Measurements from ENCODE around the gene NPEPL1.

Gene NPEPL1

GRCh38 chr20:58760856-58761255, 68.3 kb downstream of the NPEPL1 start:
- TF ChIP-seq GATA1 (IDR thresholded peaks at IDR 0.05; ENCODE audit: low read depth, low read length) (no peak), POLR2A (IDR thresholded peaks at IDR 0.05; ENCODE audit: low read length) (no peak)
- no peak for DNase-seq

- TF ChIP-seq POLR2A (IDR thresholded peaks at IDR 0.05; ENCODE audit: low read length) (no peak), GATA1 (IDR thresholded peaks at IDR 0.05; ENCODE audit: low read depth, low read length) (no peak)
- DNase-seq = no peak
Measured at GRCh38 chr20:58762120-58762519, 69.5 kb downstream of the NPEPL1 start.

- DNase-seq = no peak
Measured at GRCh38 chr20:58763076-58763475, 70.5 kb downstream of the NPEPL1 start.

More at GRCh38 chr20:58763076-58763475, 70.5 kb downstream of the NPEPL1 start:
- TF ChIP-seq POLR2A (IDR thresholded peaks at IDR 0.05; ENCODE audit: low read length) (no peak), GATA1 (IDR thresholded peaks at IDR 0.05; ENCODE audit: low read depth, low read length) (no peak)
